ENCODE measurements around the gene CCDC197. TPM values are rescaled to one million over a fixed set of nuclear protein-coding genes. Genes with fewer than 3 reads are reported as not detected.

Gene CCDC197
- total RNA-seq, 2 experiments from 2014 or later, result not detected

GRCh38 chr14:94045563-94046345 is 48.7 kb downstream of the CCDC197 start:
- DNase-seq, result no peak
- intact Hi-C loops (cut with micrococcal nuclease), result no loop called here
- POLR2A ChIA-PET, result interaction anchor here (0.5 to 2.4 kb wide), 5 partner anchors 11 to 36 kb away, joined by 3 to 9 read pairs (median 3); partner anchors contain the start of genes DDX24 and IFI27L1
- no peak overlapping the region for H3K27ac Mint-ChIP-seq
- no peak overlapping the region for H3K4me3 Mint-ChIP-seq
- H3K36me3 Mint-ChIP-seq (ENCODE audit: low read depth), result peaks cover 31% of the 10 kb centered on the region
- H3K4me1 Mint-ChIP-seq (ENCODE audit: low read depth), result no peaks in the 10 kb centered on the region
- no peaks in the 10 kb centered on the region for H3K9me3 Mint-ChIP-seq
- no peak for ATAC-seq
- CTCF ChIA-PET, result interaction anchor here (0.8 to 5.0 kb wide), 5 partner anchors 10 to 106 kb away, joined by 3 to 22 read pairs (median 3); no protein-coding TSS in a partner anchor
- no peak for TF ChIP-seq CTCF (IDR thresholded peaks at IDR 0.05)
- no peaks in the 10 kb centered on the region for H3K27me3 Mint-ChIP-seq

- Mint-ChIP-seq H3K9me3 (no peaks in the 10 kb centered on the region), H3K4me1 (ENCODE audit: low read depth) (no peaks in the 10 kb centered on the region), H3K4me3 (no peak overlapping the region), H3K36me3 (ENCODE audit: low read depth) (peaks cover 41% of the 10 kb centered on the region), H3K27me3 (no peaks in the 10 kb centered on the region), H3K27ac (no peak overlapping the region)
- no peak for DNase-seq
- ATAC-seq, result no peak
- no peak for TF ChIP-seq CTCF (IDR thresholded peaks at IDR 0.05)
- CTCF ChIA-PET, result interaction anchor here (0.8 to 5.0 kb wide), 3 partner anchors 11 to 107 kb away, joined by 3 to 22 read pairs (median 9); no protein-coding TSS in a partner anchor
- intact Hi-C loops (cut with micrococcal nuclease), result no loop called here
- POLR2A ChIA-PET, result interaction anchor here (0.6 to 2.4 kb wide), 2 partner anchors 12 to 35 kb away, joined by 4 to 9 read pairs; partner anchors contain the start of genes DDX24 and IFI27L1
Measured at GRCh38 chr14:94046696-94047250, 49.7 kb downstream of the CCDC197 start.

GRCh38 chr14:94047581-94047980 is 50.5 kb downstream of the CCDC197 start:
- intact Hi-C loops (cut with micrococcal nuclease), result no loop called here
- H3K4me3 Mint-ChIP-seq, result no peak overlapping the region
- ATAC-seq (no peak), DNase-seq (no peak)
- H3K4me1 Mint-ChIP-seq (ENCODE audit: low read depth), result peaks cover 4% of the 10 kb centered on the region
- H3K36me3 Mint-ChIP-seq (ENCODE audit: low read depth), result peaks cover 49% of the 10 kb centered on the region
- no peak overlapping the region for H3K27ac Mint-ChIP-seq
- no peaks in the 10 kb centered on the region for H3K27me3 Mint-ChIP-seq
- CTCF ChIA-PET, result interaction anchor here (0.6 to 5.0 kb wide), 5 partner anchors 12 to 1114 kb away, joined by 3 to 22 read pairs (median 3); no protein-coding TSS in a partner anchor
- POLR2A ChIA-PET, result interaction anchor here (2.4 kb wide), 1 partner anchor 34 kb away, joined by 9 read pairs; the partner anchor contains the start of genes DDX24 and IFI27L1
- no peaks in the 10 kb centered on the region for H3K9me3 Mint-ChIP-seq
- no peak for TF ChIP-seq CTCF (IDR thresholded peaks at IDR 0.05)

GRCh38 chr14:94048691-94049624 is 51.9 kb downstream of the CCDC197 start:
- H3K9me3 Mint-ChIP-seq, result no peaks in the 10 kb centered on the region
- intact Hi-C loops (cut with micrococcal nuclease), result no loop called here
- ChIA-PET CTCF (interaction anchor here (1.0 to 5.0 kb wide), 3 partner anchors 13 to 132 kb away, joined by 3 to 22 read pairs (median 9); no protein-coding TSS in a partner anchor), POLR2A (interaction anchor here (0.7 to 2.6 kb wide), 2 partner anchors 10 to 57 kb away, joined by 3 to 7 read pairs; no protein-coding TSS in a partner anchor)
- ATAC-seq, result no peak
- H3K27ac Mint-ChIP-seq, result no peak overlapping the region
- H3K27me3 Mint-ChIP-seq, result no peaks in the 10 kb centered on the region
- H3K4me3 Mint-ChIP-seq, result no peak overlapping the region
- H3K4me1 Mint-ChIP-seq (ENCODE audit: low read depth), result peaks cover 5% of the 10 kb centered on the region
- DNase-seq, result no peak
- H3K36me3 Mint-ChIP-seq (ENCODE audit: low read depth), result peaks cover 57% of the 10 kb centered on the region
- TF ChIP-seq CTCF (IDR thresholded peaks at IDR 0.05), result no peak
